Mesenchymal stem cell (in vitro differentiated cells and primary cell): ENCODE data around the gene ARHGAP6.

Experiments used
- DNase-seq: peaks from one replicate; pipeline ENCODE4 v3.0.0-alpha.2; 2013
- H2AFZ ChIP-seq: one replicate; pipeline ENCODE4 v1.6.1; 2013; ENCODE audit warnings: low read depth, mild to moderate bottlenecking, control low read depth, inconsistent platforms, low read length, moderate library complexity
- H2AK5ac ChIP-seq: 2 replicates; pipeline ENCODE4 v1.6.1; 2013; ENCODE audit warnings: low read length, moderate library complexity, mild to moderate bottlenecking, inconsistent platforms; ENCODE audit not compliant: severe bottlenecking
- H2BK120ac ChIP-seq: one replicate; pipeline ENCODE4 v1.6.1; 2013; ENCODE audit warnings: low read depth, mild to moderate bottlenecking, inconsistent platforms, low read length, moderate library complexity
- H2BK12ac ChIP-seq, 2 experiments: one replicate each; pipeline ENCODE4 v1.6.1; 2013; ENCODE audit warnings: inconsistent platforms in 2 of 2, low read length in 2 of 2, mild to moderate bottlenecking in 2 of 2, moderate library complexity in 2 of 2, control low read depth in 1 of 2
- H2BK15ac ChIP-seq: one replicate; pipeline ENCODE4 v1.6.1; 2013; ENCODE audit warnings: mild to moderate bottlenecking, low read depth, inconsistent platforms; ENCODE audit not compliant: poor library complexity, severe bottlenecking
- H2BK5ac ChIP-seq: 2 replicates; pipeline ENCODE4 v1.6.1; 2013; ENCODE audit warnings: low read depth, mild to moderate bottlenecking, low read length, control low read depth, inconsistent platforms; ENCODE audit not compliant: poor library complexity, severe bottlenecking
- H3K14ac ChIP-seq, 2 experiments: one replicate each; pipeline ENCODE4 v1.6.1; 2013; ENCODE audit warnings: inconsistent platforms in 2 of 2, low read length in 2 of 2, control low read depth in 1 of 2, mild to moderate bottlenecking in 1 of 2, moderate library complexity in 1 of 2
- H3K18ac ChIP-seq, 2 experiments: one replicate each; pipeline ENCODE4 v1.6.1; 2013; ENCODE audit warnings: inconsistent platforms in 2 of 2, low read length in 2 of 2, control low read depth in 1 of 2, low read depth in 1 of 2, mild to moderate bottlenecking in 1 of 2
- H3K23ac ChIP-seq, 2 experiments: one replicate each; pipeline ENCODE4 v1.6.1; 2013; ENCODE audit warnings: inconsistent platforms in 2 of 2, low read length in 2 of 2, mild to moderate bottlenecking in 2 of 2, moderate library complexity in 2 of 2, control low read depth in 1 of 2
- H3K27ac ChIP-seq: 2 replicates; pipeline ENCODE4 v1.5.1; 2013; ENCODE audit warnings: mild to moderate bottlenecking, moderate library complexity, low read length, control low read depth, inconsistent platforms; ENCODE audit not compliant: poor library complexity, severe bottlenecking
- H3K27me3 ChIP-seq, 2 experiments: 2 replicates each; pipeline versions ENCODE4 v1.6.1 to v1.7.0; 2013; ENCODE audit warnings: low read length in 2 of 2, mild to moderate bottlenecking in 2 of 2, moderate library complexity in 2 of 2, control low read depth in 1 of 2, inconsistent platforms in 1 of 2; ENCODE audit not compliant: control insufficient read depth in 1 of 2, insufficient read depth in 1 of 2
- H3K36me3 ChIP-seq, 2 experiments: 2 replicates each; pipeline versions ENCODE4 v1.6.1 to v1.7.0; 2013; ENCODE audit warnings: low read length in 2 of 2, control low read depth in 1 of 2, inconsistent platforms in 1 of 2, low read depth in 1 of 2, mild to moderate bottlenecking in 1 of 2; ENCODE audit not compliant: insufficient read depth in 2 of 2, control insufficient read depth in 1 of 2
- H3K4ac ChIP-seq, 2 experiments: one replicate each; pipeline ENCODE4 v1.6.1; 2013; ENCODE audit warnings: inconsistent platforms in 2 of 2, low read length in 2 of 2, mild to moderate bottlenecking in 2 of 2, moderate library complexity in 2 of 2, control low read depth in 1 of 2, low read depth in 1 of 2
- H3K4me1 ChIP-seq: 2 replicates; pipeline ENCODE4 v1.6.1; 2013; ENCODE audit warnings: low read depth, low read length, control low read depth; ENCODE audit not compliant: control insufficient read depth, insufficient read depth
- H3K4me2 ChIP-seq: 2 replicates; pipeline ENCODE4 v1.6.1; 2013; ENCODE audit warnings: low read length, mild to moderate bottlenecking, inconsistent platforms; ENCODE audit not compliant: poor library complexity, severe bottlenecking
- H3K4me3 ChIP-seq, 2 experiments: 2 replicates each; pipeline versions ENCODE4 v1.5.1 to v1.7.0; 2013; ENCODE audit warnings: low read length in 2 of 2, mild to moderate bottlenecking in 2 of 2, control low read depth in 1 of 2, low read depth in 1 of 2; ENCODE audit not compliant: insufficient read depth in 1 of 2
- H3K79me1 ChIP-seq: replicated peaks from 2 replicates; pipeline ENCODE4 v1.6.1; 2013; ENCODE audit warnings: mild to moderate bottlenecking, control low read depth, low read length, inconsistent platforms; ENCODE audit not compliant: poor library complexity, severe bottlenecking
- H3K9ac ChIP-seq: 2 replicates; pipeline ENCODE4 v1.7.0; 2013; ENCODE audit warnings: mild to moderate bottlenecking, low read length, moderate library complexity
- H3K9me3 ChIP-seq: 2 replicates; pipeline ENCODE4 v1.7.0; 2013; ENCODE audit warnings: mild to moderate bottlenecking, low read length; ENCODE audit not compliant: control insufficient read depth
- H4K8ac ChIP-seq: one replicate; pipeline ENCODE4 v1.6.1; 2013; ENCODE audit warnings: inconsistent platforms, mild to moderate bottlenecking, low read length, moderate library complexity
- H4K91ac ChIP-seq: one replicate; pipeline ENCODE4 v1.6.1; 2013; ENCODE audit warnings: mild to moderate bottlenecking, low read length, inconsistent platforms
- WGBS: methylation state at CpG from one replicate; pipeline ENCODE4 v1.1.7; 2013; ENCODE audit warnings: mixed read lengths; 5-methylcytosine and 5-hydroxymethylcytosine counted together

The ARHGAP6 gene

DNA sequence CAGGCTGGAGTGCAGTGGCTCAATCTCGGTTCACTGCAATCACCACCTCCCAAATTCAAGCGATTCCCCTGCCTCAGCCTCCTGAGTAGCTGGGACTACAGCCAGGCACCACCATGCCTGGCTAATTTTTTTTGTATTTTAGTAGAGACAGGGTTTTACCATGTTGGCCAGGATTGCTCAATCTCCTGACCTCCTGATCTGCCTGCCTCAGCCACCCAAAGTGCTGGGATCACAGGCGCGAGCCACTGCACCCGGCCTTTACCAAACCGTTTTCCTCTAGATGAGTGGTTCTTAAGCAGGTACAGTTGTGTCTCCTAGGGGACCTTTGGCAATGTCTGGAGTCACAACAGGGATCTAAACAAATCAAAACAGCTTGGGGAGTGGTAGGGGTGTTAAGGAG, 360.9 kb downstream of the ARHGAP6 start:
- H3K4me2 ChIP-seq = no peak overlapping the region
- no peak overlapping the region for H4K91ac ChIP-seq
- H3K27ac ChIP-seq = no peak overlapping the region
- no peak overlapping the region for H2AFZ ChIP-seq
- no peak overlapping the region for H2BK15ac ChIP-seq
- peaks cover 2% of the 10 kb centered on the region for H3K4me1 ChIP-seq
- no peak overlapping the region for H2AK5ac ChIP-seq
- WGBS = 77% methylated on average over 4 of the region's 6 CpGs
- H4K8ac ChIP-seq = no peak overlapping the region
- H3K4ac ChIP-seq = no peak overlapping the region
- H3K36me3 ChIP-seq = no peaks in the 10 kb centered on the region
- DNase-seq = no peak
- H3K9ac ChIP-seq = no peak overlapping the region
- H3K18ac ChIP-seq = no peak overlapping the region
- H3K79me1 ChIP-seq = no peaks in the 10 kb centered on the region
- no peak overlapping the region for H3K4me3 ChIP-seq
- H3K14ac ChIP-seq = no peak overlapping the region
- H2BK120ac ChIP-seq = no peak overlapping the region
- no peak overlapping the region for H3K23ac ChIP-seq
- no peak overlapping the region for H2BK12ac ChIP-seq
- H3K27me3 ChIP-seq = no peaks in the 10 kb centered on the region
- H3K9me3 ChIP-seq = no peaks in the 10 kb centered on the region
- no peak overlapping the region for H2BK5ac ChIP-seq

GRCh38 chrX:11298600-11298999, 367.1 kb downstream of the ARHGAP6 start:
- H4K91ac ChIP-seq = no peak overlapping the region
- H3K79me1 ChIP-seq = no peaks in the 10 kb centered on the region
- no peak overlapping the region for H3K18ac ChIP-seq
- H3K14ac ChIP-seq = no peak overlapping the region
- no peak overlapping the region for H2BK15ac ChIP-seq
- no peak overlapping the region for H3K4me2 ChIP-seq
- no peak overlapping the region for H2BK120ac ChIP-seq
- no peak overlapping the region for H3K23ac ChIP-seq
- no peak overlapping the region for H2AK5ac ChIP-seq
- H3K4me3 ChIP-seq = no peak overlapping the region
- DNase-seq = no peak
- H4K8ac ChIP-seq = no peak overlapping the region
- H2AFZ ChIP-seq = no peak overlapping the region
- H3K36me3 ChIP-seq = no peaks in the 10 kb centered on the region
- no peak overlapping the region for H3K27ac ChIP-seq
- H3K4me1 ChIP-seq = no peaks in the 10 kb centered on the region
- no peak overlapping the region for H3K9ac ChIP-seq
- H3K9me3 ChIP-seq = no peaks in the 10 kb centered on the region
- no peak overlapping the region for H3K4ac ChIP-seq
- H2BK12ac ChIP-seq = no peak overlapping the region
- H2BK5ac ChIP-seq = no peak overlapping the region
- no peaks in the 10 kb centered on the region for H3K27me3 ChIP-seq
- WGBS = 99% methylated on average over 7 of the region's 9 CpGs

GRCh38 chrX:11296051-11296450, 369.7 kb downstream of the ARHGAP6 start:
- no peak overlapping the region for H3K9ac ChIP-seq
- no peak overlapping the region for H2AFZ ChIP-seq
- H3K4ac ChIP-seq = no peak overlapping the region
- no peak overlapping the region for H2BK120ac ChIP-seq
- no peak overlapping the region for H3K4me2 ChIP-seq
- no peak overlapping the region for H4K8ac ChIP-seq
- H3K4me1 ChIP-seq = no peaks in the 10 kb centered on the region
- H2AK5ac ChIP-seq = no peak overlapping the region
- no peak overlapping the region for H3K23ac ChIP-seq
- H3K27me3 ChIP-seq = no peaks in the 10 kb centered on the region
- no peak overlapping the region for H2BK15ac ChIP-seq
- H3K9me3 ChIP-seq = no peaks in the 10 kb centered on the region
- DNase-seq = no peak
- no peaks in the 10 kb centered on the region for H3K36me3 ChIP-seq
- H3K4me3 ChIP-seq = no peak overlapping the region
- no peak overlapping the region for H3K18ac ChIP-seq
- H3K79me1 ChIP-seq = no peaks in the 10 kb centered on the region
- no peak overlapping the region for H4K91ac ChIP-seq
- no peak overlapping the region for H2BK12ac ChIP-seq
- no peak overlapping the region for H2BK5ac ChIP-seq
- 90% methylated on average over 3 of the region's 5 CpGs for WGBS
- no peak overlapping the region for H3K14ac ChIP-seq
- H3K27ac ChIP-seq = no peak overlapping the region

DNA sequence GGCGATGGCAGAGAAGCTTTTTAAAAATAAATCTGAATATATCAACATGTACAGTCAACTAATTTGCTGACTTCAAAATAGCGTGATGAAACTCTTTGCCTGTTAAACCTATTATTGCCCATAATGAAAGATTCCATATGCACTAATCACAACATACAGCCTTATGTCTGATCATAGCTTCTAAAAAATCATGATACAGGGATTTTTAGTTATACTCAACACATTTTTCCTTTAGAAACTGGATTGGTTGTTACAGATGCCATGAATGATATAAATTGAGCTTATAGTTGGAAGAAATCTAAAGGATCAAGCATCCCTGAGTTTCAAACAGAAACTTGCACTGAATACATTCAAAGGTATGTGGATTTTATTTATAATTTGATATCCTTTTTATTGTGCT, 372.6 kb downstream of the ARHGAP6 start, which contains the start of gene AMELX:
AMELX (plus strand) TSS at position 301 of the 400 bp plus-strand sequence. CDS start 1,376 bp downstream, outside the sequence.
- Histone ChIP-seq H2AFZ (no peak within 1 kb of the TSS), H3K27me3 (no peaks in the 10 kb centered on the region), H3K4me1 (no peaks in the 10 kb centered on the region), H2BK120ac (no peak within 1 kb of the TSS), H3K18ac (no peak within 1 kb of the TSS), H3K27ac (no peak within 1 kb of the TSS), H4K91ac (no peak within 1 kb of the TSS), H3K4ac (no peak within 1 kb of the TSS), H2BK15ac (no peak within 1 kb of the TSS), H3K36me3 (no peaks in the 10 kb centered on the region), H3K9ac (no peak within 1 kb of the TSS), H2BK12ac (no peak within 1 kb of the TSS), H3K79me1 (no peaks in the 10 kb centered on the region), H3K23ac (no peak within 1 kb of the TSS), H2AK5ac (no peak within 1 kb of the TSS), H3K9me3 (no peaks in the 10 kb centered on the region), H3K4me2 (no peak within 1 kb of the TSS), H3K14ac (no peak within 1 kb of the TSS), H3K4me3 (no peak within 1 kb of the TSS), H4K8ac (no peak within 1 kb of the TSS), H2BK5ac (no peak within 1 kb of the TSS)
- WGBS = 100% methylated on average over 1 of the region's 2 CpGs
- DNase-seq = no peak
